ENCODE measurements around the gene DYNLRB1.

DNA sequence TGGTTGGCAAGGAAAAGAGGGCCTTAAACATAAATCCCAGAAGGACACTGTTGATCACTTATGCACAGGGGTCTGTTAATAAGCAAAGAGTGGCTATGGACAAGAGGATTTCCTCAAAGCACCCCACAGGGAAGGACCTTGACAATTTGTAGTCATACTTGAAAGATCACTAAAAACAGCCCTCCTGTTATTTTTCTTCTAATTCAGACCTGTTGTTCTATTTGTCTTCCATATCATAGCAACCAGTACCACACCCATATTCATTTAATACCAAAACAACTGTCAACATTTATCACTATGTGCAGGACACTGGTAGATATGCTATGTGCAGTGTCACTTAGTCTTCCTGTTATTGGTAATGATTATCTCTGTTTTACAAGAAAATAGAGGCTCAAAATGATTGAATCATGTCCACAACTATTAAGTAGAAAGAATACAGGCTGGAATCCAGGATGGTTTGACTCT, 3.2 kb upstream of the DYNLRB1 start:
- TF ChIP-seq, protein P1, sequence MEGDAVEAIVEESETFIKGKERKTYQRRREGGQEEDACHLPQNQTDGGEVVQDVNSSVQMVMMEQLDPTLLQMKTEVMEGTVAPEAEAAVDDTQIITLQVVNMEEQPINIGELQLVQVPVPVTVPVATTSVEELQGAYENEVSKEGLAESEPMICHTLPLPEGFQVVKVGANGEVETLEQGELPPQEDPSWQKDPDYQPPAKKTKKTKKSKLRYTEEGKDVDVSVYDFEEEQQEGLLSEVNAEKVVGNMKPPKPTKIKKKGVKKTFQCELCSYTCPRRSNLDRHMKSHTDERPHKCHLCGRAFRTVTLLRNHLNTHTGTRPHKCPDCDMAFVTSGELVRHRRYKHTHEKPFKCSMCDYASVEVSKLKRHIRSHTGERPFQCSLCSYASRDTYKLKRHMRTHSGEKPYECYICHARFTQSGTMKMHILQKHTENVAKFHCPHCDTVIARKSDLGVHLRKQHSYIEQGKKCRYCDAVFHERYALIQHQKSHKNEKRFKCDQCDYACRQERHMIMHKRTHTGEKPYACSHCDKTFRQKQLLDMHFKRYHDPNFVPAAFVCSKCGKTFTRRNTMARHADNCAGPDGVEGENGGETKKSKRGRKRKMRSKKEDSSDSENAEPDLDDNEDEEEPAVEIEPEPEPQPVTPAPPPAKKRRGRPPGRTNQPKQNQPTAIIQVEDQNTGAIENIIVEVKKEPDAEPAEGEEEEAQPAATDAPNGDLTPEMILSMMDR (IDR thresholded peaks at IDR 0.05), result no peak
- no peak for TF ChIP-seq POLR2A (IDR thresholded peaks at IDR 0.05)

Measured in Peyer's patch (tissue), 4 donors.